Loucy (cell line): Measurements from ENCODE around the gene KCNJ15.

ENCODE experiments used
- CTCF ChIP-seq: fragments of 200-600 bp; sonication (generic); conservative IDR thresholded peaks from 2 replicates; pipeline ENCODE4 v1.5.1; 2014; ENCODE audit warnings: mild to moderate bottlenecking, antibody characterized with exemption, low read length
- EZH2phosphoT487 ChIP-seq: fragments of 200-600 bp; IDR thresholded peaks from 2 replicates; pipeline ENCODE4 v1.6.1; 2018; ENCODE audit warnings: antibody characterized with exemption, mild to moderate bottlenecking, moderate library complexity, borderline replicate concordance

GRCh38 chr21:38312822-38313221, 56.0 kb downstream of the KCNJ15 start:
- TF ChIP-seq CTCF (no peak), EZH2phosphoT487 (no peak)
